GM23338 (cell line): ENCODE results near the gene SHOX. TPM values are rescaled to one million over a fixed set of nuclear protein-coding genes. Genes with fewer than 3 reads are reported as not detected.

ENCODE experiments used
- ATAC-seq: fragments of 200-7000 bp; cut with Tn5 transposase; 3 replicates; pipeline ENCODE4 v1.9.1; 2020
- DNase-seq: peaks from one replicate; pipeline ENCODE4 v3.0.0-alpha.2; 2015; ENCODE audit warnings: low spot score
- H2AFZ ChIP-seq: fragments of 200-600 bp; sonication (generic); 2 replicates; pipeline ENCODE4 v1.8.0; 2016; ENCODE audit warnings: antibody characterized with exemption, mild to moderate bottlenecking, moderate library complexity
- H3F3A ChIP-seq: fragments of 200-600 bp; sonication (generic); replicated peaks from 2 replicates; pipeline ENCODE4 v1.8.0; 2017; ENCODE audit warnings: antibody characterized with exemption, mixed run types, low read depth
- H3K27ac ChIP-seq: fragments of 200-600 bp; sonication (generic); 2 replicates; pipeline ENCODE4 v1.6.1; 2016; ENCODE audit warnings: low read depth
- H3K27me3 ChIP-seq: fragments of 200-600 bp; sonication (generic); 2 replicates; pipeline ENCODE4 v1.8.0; 2016; ENCODE audit warnings: mild to moderate bottlenecking, mixed run types, moderate library complexity; ENCODE audit not compliant: insufficient read depth
- H3K36me3 ChIP-seq: fragments of 200-600 bp; sonication (generic); 2 replicates; pipeline ENCODE4 v1.8.0; 2016; ENCODE audit warnings: mild to moderate bottlenecking; ENCODE audit not compliant: insufficient read depth
- H3K4me1 ChIP-seq: fragments of 200-600 bp; sonication (generic); 2 replicates; pipeline ENCODE4 v1.8.0; 2016; ENCODE audit warnings: mild to moderate bottlenecking, moderate library complexity; ENCODE audit not compliant: insufficient read depth
- H3K4me2 ChIP-seq: fragments of 200-600 bp; sonication (generic); 2 replicates; pipeline ENCODE4 v1.7.1; 2017; ENCODE audit warnings: mixed run types
- H3K4me3 ChIP-seq: fragments of 200-600 bp; sonication (generic); 2 replicates; pipeline ENCODE4 v1.6.1; 2016; ENCODE audit warnings: mixed run types
- H3K79me2 ChIP-seq: fragments of 200-600 bp; sonication (generic); replicated peaks from 2 replicates; pipeline ENCODE4 v1.8.0; 2017; ENCODE audit warnings: mild to moderate bottlenecking; ENCODE audit not compliant: insufficient read depth
- H3K9me2 ChIP-seq: fragments of 200-600 bp; sonication (generic); 2 replicates; pipeline ENCODE4 v1.8.0; 2017; ENCODE audit not compliant: insufficient read depth
- H4K20me1 ChIP-seq: fragments of 200-600 bp; sonication (generic); replicated peaks from 2 replicates; pipeline ENCODE4 v1.8.0; 2017; ENCODE audit warnings: mild to moderate bottlenecking; ENCODE audit not compliant: insufficient read depth
- H3K27ac Mint-ChIP-seq: 2 replicates; pipeline ENCODE4 v1.8.0; 2020; ENCODE audit warnings: inconsistent platforms, mild to moderate bottlenecking, moderate library complexity, mixed read lengths
- H3K27me3 Mint-ChIP-seq: 3 replicates; pipeline ENCODE4 v1.8.0; 2022; ENCODE audit warnings: low read depth, mild to moderate bottlenecking, moderate library complexity, mixed read lengths, inconsistent platforms; ENCODE audit not compliant: insufficient read depth, poor library complexity
- H3K36me3 Mint-ChIP-seq: 3 replicates; pipeline ENCODE4 v1.8.0; 2021; ENCODE audit warnings: low read depth, mild to moderate bottlenecking, inconsistent platforms, moderate library complexity, mixed read lengths
- H3K4me1 Mint-ChIP-seq: 3 replicates; pipeline ENCODE4 v1.8.0; 2020; ENCODE audit warnings: mild to moderate bottlenecking, inconsistent platforms, mixed read lengths
- H3K4me3 Mint-ChIP-seq: 3 replicates; pipeline ENCODE4 v1.8.0; 2021; ENCODE audit warnings: moderate library complexity, mild to moderate bottlenecking, inconsistent platforms, mixed read lengths
- H3K9me3 Mint-ChIP-seq: 3 replicates; pipeline ENCODE4 v1.8.0; 2020; ENCODE audit warnings: moderate library complexity, mild to moderate bottlenecking, inconsistent platforms, mixed read lengths
- EZH2 ChIP-seq: fragments of 200-600 bp; sonication (generic); IDR thresholded peaks from one replicate; pipeline ENCODE4 v1.8.0; 2017; ENCODE audit warnings: antibody characterized with exemption, mild to moderate bottlenecking, low read depth; ENCODE audit not compliant: unreplicated experiment
- EZH2phosphoT487 ChIP-seq: fragments of 200-600 bp; sonication (generic); IDR thresholded peaks from one replicate; pipeline ENCODE4 v1.8.1; 2018; ENCODE audit warnings: antibody characterized with exemption; ENCODE audit not compliant: unreplicated experiment
- NANOG ChIP-seq: IDR thresholded peaks from 2 replicates; pipeline ENCODE4 v1.6.1; 2016; ENCODE audit warnings: antibody characterized with exemption, borderline replicate concordance
- ZNF114 ChIP-seq: fragments of 250-450 bp; sonication (Bioruptor Pico); IDR thresholded peaks from 2 replicates; pipeline ENCODE4 v1.5.0; 2020; ENCODE audit warnings: mild to moderate bottlenecking, moderate library complexity
- polyA plus RNA-seq: library from polyadenylated mRNA; unstranded; fragments of >200 nt; fragmentation: Nextera tagmentation; extraction: Ambion mirVana; gene quantifications from 2 replicates; pipeline ENCODE4 v1.2.1, GENCODE V29; 2016
- total RNA-seq: library from RNA; depleted of rRNA; stranded (reverse); fragments of >200 nt; shearing (Covaris generic); gene quantifications from 2 replicates; pipeline ENCODE4 v1.2.3, GENCODE V29; 2014
- TF ChIP-seq, protein P1 (sequence below): fragments of 250-450 bp; sonication (Bioruptor Pico); IDR thresholded peaks from 2 replicates; pipeline ENCODE4 v1.5.0; 2020; ENCODE audit warnings: mild to moderate bottlenecking, moderate library complexity
- TF ChIP-seq, protein P2 (sequence below): IDR thresholded peaks from 2 replicates; pipeline ENCODE4 v1.6.1; 2016; ENCODE audit warnings: antibody characterized with exemption
- TF ChIP-seq, protein P3 (sequence below), 2 experiments: fragments of 200-600 bp in 1 of 2; sonication (generic) in 1 of 2; conservative IDR thresholded peaks; 2 replicates each; pipeline versions ENCODE4 v1.5.1 to v1.6.1; 2016 to 2017; ENCODE audit warnings: antibody characterized with exemption in 2 of 2, low read depth in 2 of 2, mild to moderate bottlenecking in 2 of 2, moderate library complexity in 1 of 2

The SHOX gene
- total and polyA plus RNA-seq, 2 experiments from 2014 or later = not detected

DNA sequence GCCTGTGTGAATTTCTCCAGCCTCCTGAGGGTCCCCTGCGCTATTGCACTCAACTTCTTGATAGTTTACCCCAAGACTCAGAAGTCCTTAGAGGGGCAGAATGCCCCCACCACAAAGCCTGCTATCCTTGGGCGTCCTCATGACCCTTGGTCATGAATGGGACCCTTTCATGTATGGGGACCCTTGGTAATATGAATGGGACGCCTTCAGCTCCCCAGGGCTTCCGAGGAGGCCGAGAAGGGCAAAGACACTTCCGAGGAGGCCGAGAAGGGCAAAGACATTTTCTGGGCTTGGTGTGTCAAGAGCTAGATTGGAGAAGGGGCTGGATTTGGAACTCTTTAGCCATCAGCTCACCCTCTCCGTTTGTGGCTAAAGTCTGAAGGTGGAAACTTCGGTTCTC is 8.6 kb downstream of the SHOX start (continued):
- TF ChIP-seq, protein P1, sequence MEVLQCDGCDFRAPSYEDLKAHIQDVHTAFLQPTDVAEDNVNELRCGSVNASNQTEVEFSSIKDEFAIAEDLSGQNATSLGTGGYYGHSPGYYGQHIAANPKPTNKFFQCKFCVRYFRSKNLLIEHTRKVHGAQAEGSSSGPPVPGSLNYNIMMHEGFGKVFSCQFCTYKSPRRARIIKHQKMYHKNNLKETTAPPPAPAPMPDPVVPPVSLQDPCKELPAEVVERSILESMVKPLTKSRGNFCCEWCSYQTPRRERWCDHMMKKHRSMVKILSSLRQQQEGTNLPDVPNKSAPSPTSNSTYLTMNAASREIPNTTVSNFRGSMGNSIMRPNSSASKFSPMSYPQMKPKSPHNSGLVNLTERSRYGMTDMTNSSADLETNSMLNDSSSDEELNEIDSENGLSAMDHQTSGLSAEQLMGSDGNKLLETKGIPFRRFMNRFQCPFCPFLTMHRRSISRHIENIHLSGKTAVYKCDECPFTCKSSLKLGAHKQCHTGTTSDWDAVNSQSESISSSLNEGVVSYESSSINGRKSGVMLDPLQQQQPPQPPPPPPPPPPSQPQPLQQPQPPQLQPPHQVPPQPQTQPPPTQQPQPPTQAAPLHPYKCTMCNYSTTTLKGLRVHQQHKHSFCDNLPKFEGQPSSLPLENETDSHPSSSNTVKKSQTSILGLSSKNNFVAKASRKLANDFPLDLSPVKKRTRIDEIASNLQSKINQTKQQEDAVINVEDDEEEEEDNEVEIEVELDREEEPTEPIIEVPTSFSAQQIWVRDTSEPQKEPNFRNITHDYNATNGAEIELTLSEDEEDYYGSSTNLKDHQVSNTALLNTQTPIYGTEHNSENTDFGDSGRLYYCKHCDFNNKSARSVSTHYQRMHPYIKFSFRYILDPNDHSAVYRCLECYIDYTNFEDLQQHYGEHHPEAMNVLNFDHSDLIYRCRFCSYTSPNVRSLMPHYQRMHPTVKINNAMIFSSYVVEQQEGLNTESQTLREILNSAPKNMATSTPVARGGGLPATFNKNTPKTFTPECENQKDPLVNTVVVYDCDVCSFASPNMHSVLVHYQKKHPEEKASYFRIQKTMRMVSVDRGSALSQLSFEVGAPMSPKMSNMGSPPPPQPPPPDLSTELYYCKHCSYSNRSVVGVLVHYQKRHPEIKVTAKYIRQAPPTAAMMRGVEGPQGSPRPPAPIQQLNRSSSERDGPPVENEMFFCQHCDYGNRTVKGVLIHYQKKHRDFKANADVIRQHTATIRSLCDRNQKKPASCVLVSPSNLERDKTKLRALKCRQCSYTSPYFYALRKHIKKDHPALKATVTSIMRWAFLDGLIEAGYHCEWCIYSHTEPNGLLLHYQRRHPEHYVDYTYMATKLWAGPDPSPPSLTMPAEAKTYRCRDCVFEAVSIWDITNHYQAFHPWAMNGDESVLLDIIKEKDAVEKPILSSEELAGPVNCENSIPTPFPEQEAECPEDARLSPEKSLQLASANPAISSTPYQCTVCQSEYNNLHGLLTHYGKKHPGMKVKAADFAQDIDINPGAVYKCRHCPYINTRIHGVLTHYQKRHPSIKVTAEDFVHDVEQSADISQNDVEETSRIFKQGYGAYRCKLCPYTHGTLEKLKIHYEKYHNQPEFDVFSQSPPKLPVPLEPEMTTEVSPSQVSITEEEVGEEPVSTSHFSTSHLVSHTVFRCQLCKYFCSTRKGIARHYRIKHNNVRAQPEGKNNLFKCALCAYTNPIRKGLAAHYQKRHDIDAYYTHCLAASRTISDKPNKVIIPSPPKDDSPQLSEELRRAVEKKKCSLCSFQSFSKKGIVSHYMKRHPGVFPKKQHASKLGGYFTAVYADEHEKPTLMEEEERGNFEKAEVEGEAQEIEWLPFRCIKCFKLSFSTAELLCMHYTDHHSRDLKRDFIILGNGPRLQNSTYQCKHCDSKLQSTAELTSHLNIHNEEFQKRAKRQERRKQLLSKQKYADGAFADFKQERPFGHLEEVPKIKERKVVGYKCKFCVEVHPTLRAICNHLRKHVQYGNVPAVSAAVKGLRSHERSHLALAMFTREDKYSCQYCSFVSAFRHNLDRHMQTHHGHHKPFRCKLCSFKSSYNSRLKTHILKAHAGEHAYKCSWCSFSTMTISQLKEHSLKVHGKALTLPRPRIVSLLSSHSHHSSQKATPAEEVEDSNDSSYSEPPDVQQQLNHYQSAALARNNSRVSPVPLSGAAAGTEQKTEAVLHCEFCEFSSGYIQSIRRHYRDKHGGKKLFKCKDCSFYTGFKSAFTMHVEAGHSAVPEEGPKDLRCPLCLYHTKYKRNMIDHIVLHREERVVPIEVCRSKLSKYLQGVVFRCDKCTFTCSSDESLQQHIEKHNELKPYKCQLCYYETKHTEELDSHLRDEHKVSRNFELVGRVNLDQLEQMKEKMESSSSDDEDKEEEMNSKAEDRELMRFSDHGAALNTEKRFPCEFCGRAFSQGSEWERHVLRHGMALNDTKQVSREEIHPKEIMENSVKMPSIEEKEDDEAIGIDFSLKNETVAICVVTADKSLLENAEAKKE = no peak
- TF ChIP-seq ZNF114 (no peak), EZH2 (no peak), NANOG (no peak)
- TF ChIP-seq, protein P2, sequence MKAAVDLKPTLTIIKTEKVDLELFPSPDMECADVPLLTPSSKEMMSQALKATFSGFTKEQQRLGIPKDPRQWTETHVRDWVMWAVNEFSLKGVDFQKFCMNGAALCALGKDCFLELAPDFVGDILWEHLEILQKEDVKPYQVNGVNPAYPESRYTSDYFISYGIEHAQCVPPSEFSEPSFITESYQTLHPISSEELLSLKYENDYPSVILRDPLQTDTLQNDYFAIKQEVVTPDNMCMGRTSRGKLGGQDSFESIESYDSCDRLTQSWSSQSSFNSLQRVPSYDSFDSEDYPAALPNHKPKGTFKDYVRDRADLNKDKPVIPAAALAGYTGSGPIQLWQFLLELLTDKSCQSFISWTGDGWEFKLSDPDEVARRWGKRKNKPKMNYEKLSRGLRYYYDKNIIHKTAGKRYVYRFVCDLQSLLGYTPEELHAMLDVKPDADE = no peak
- TF ChIP-seq, protein P3, sequence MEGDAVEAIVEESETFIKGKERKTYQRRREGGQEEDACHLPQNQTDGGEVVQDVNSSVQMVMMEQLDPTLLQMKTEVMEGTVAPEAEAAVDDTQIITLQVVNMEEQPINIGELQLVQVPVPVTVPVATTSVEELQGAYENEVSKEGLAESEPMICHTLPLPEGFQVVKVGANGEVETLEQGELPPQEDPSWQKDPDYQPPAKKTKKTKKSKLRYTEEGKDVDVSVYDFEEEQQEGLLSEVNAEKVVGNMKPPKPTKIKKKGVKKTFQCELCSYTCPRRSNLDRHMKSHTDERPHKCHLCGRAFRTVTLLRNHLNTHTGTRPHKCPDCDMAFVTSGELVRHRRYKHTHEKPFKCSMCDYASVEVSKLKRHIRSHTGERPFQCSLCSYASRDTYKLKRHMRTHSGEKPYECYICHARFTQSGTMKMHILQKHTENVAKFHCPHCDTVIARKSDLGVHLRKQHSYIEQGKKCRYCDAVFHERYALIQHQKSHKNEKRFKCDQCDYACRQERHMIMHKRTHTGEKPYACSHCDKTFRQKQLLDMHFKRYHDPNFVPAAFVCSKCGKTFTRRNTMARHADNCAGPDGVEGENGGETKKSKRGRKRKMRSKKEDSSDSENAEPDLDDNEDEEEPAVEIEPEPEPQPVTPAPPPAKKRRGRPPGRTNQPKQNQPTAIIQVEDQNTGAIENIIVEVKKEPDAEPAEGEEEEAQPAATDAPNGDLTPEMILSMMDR (conservative IDR thresholded peaks at IDR 0.05; ENCODE audit: low read depth in 2 of 2) = no peak

DNA sequence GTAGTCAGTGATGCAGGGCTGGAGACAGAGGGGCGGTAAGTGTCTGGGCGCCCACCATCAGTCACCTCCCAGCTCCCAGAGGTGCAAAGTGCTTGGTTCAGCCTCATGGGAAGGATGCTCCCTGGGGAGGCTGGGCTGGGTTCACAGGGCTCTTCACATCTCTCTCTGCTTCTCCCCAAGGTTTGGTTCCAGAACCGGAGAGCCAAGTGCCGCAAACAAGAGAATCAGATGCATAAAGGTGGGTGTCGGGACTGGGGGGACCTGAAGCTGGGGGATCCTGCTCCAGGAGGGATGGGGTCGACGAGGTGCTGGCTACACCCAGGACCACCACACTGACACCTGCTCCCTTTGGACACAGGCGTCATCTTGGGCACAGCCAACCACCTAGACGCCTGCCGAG is 10.1 kb downstream of the SHOX start:
- peaks cover 9% of the 10 kb centered on the region; the same call in 1 of the 2 replicates for H3F3A ChIP-seq
- H3K9me2 ChIP-seq = no peaks in the 10 kb centered on the region
- no peak for ATAC-seq
- no peak overlapping the region for H3K4me3 ChIP-seq
- no peaks in the 10 kb centered on the region for H3K79me2 ChIP-seq
- H4K20me1 ChIP-seq = 0 out of 2 replicates have a peak, but pooled peaks cover 15% of the 10 kb centered on the region
- H2AFZ ChIP-seq = no peak overlapping the region
- H3K4me3 Mint-ChIP-seq = no peak overlapping the region
- H3K27me3 ChIP-seq = peaks cover 100% of the 10 kb centered on the region
- peaks cover 4% of the 10 kb centered on the region; the same call in 2 of the 3 replicates for H3K4me1 Mint-ChIP-seq
- H3K36me3 ChIP-seq = no peaks in the 10 kb centered on the region
- H3K4me2 ChIP-seq = no peak overlapping the region
- peaks cover 83% of the 10 kb centered on the region for H3K9me3 Mint-ChIP-seq
- H3K4me1 ChIP-seq = peaks cover 42% of the 10 kb centered on the region
- peaks cover 30% of the 10 kb centered on the region for H3K36me3 Mint-ChIP-seq
- no peak overlapping the region for H3K27ac ChIP-seq
- no peak overlapping the region for H3K27ac Mint-ChIP-seq
- DNase-seq = no peak
- peaks cover 42% of the 10 kb centered on the region for H3K27me3 Mint-ChIP-seq
- TF ChIP-seq EZH2phosphoT487 (no peak), EZH2 (peak; percentile 34)
